GM18870 (cell line): Measurements from ENCODE around the gene COL4A2.

ENCODE experiments used
- ATAC-seq: cut with Tn5 transposase; IDR thresholded peaks from one replicate; pipeline ENCODE4 v1.9.1; 2021; ENCODE audit warnings: moderate library complexity; ENCODE audit not compliant: unreplicated experiment

COL4A2 gene

GRCh38 chr13:110466266-110466915 is 159.3 kb downstream of the COL4A2 start:
- no peak for ATAC-seq

- ATAC-seq: no peak
Observed at GRCh38 chr13:110467516-110468110, 160.5 kb downstream of the COL4A2 start.

- ATAC-seq: no peak
Observed at GRCh38 chr13:110468986-110469495, 162.0 kb downstream of the COL4A2 start.

GRCh38 chr13:110469597-110469996 is 162.5 kb downstream of the COL4A2 start:
- ATAC-seq: no peak

- ATAC-seq: no peak
Observed at GRCh38 chr13:110470272-110471009, 163.4 kb downstream of the COL4A2 start.

- peak; percentile 22 for ATAC-seq
Observed at GRCh38 chr13:110471156-110471832, 164.2 kb downstream of the COL4A2 start.

- peak; percentile 98 for ATAC-seq
Observed at GRCh38 chr13:110471833-110472162, 164.7 kb downstream of the COL4A2 start.

- no peak for ATAC-seq
Observed at GRCh38 chr13:110472904-110473563, 165.9 kb downstream of the COL4A2 start.

- ATAC-seq: no peak
Observed at GRCh38 chr13:110474713-110475112, 167.6 kb downstream of the COL4A2 start.

- no peak for ATAC-seq
Observed at GRCh38 chr13:110475117-110475516, 168.0 kb downstream of the COL4A2 start.

GRCh38 chr13:110475550-110476219 is 168.6 kb downstream of the COL4A2 start:
- ATAC-seq: no peak

- no peak for ATAC-seq
Observed at GRCh38 chr13:110476220-110476617, 169.1 kb downstream of the COL4A2 start.

GRCh38 chr13:110477706-110478245 is 170.7 kb downstream of the COL4A2 start:
- ATAC-seq: no peak

- no peak for ATAC-seq
Observed at GRCh38 chr13:110478405-110479214, 171.5 kb downstream of the COL4A2 start.

- no peak for ATAC-seq
Observed at GRCh38 chr13:110479215-110479545, 172.1 kb downstream of the COL4A2 start.

GRCh38 chr13:110479648-110480047 is 172.6 kb downstream of the COL4A2 start:
- no peak for ATAC-seq

GRCh38 chr13:110480161-110480560 is 173.1 kb downstream of the COL4A2 start:
- no peak for ATAC-seq

GRCh38 chr13:110483386-110483968 is 176.4 kb downstream of the COL4A2 start:
- ATAC-seq: no peak
